MM.1S (cell line): ENCODE measurements around the gene SCD.

Experiments
- DNase-seq: peaks from one replicate; pipeline ENCODE4 v3.0.0-alpha.2; 2015
- H2AFZ ChIP-seq: fragments of 300-600 bp; sonication (generic); 2 replicates; pipeline ENCODE4 v1.6.0; 2016; ENCODE audit warnings: antibody characterized with exemption, low read length
- H3F3A ChIP-seq: fragments of 300-600 bp; sonication (generic); 2 replicates; pipeline ENCODE4 v1.6.1; 2016; ENCODE audit warnings: mild to moderate bottlenecking, antibody characterized with exemption, low read length, moderate library complexity, mixed read lengths; ENCODE audit not compliant: insufficient read depth
- H3K27ac ChIP-seq: fragments of 300-600 bp; sonication (generic); 2 replicates; pipeline ENCODE4 v1.5.1; 2016; ENCODE audit warnings: mild to moderate bottlenecking, low read length
- H3K27me3 ChIP-seq: fragments of 300-600 bp; sonication (generic); replicated peaks from 2 replicates; pipeline ENCODE4 v1.6.0; 2016; ENCODE audit warnings: low read length; ENCODE audit not compliant: insufficient read depth
- H3K36me3 ChIP-seq: fragments of 300-600 bp; sonication (generic); replicated peaks from 2 replicates; pipeline ENCODE4 v1.6.1; 2016; ENCODE audit warnings: mild to moderate bottlenecking, low read length, mixed read lengths; ENCODE audit not compliant: insufficient read depth
- H3K4me1 ChIP-seq: fragments of 300-600 bp; sonication (generic); 2 replicates; pipeline ENCODE4 v1.6.1; 2016; ENCODE audit warnings: low read length, mixed read lengths
- H3K4me2 ChIP-seq: fragments of 300-600 bp; sonication (generic); 2 replicates; pipeline ENCODE4 v1.6.0; 2016; ENCODE audit warnings: low read depth, low read length
- H3K4me3 ChIP-seq: fragments of 300-600 bp; sonication (generic); 2 replicates; pipeline ENCODE4 v1.5.1; 2016; ENCODE audit warnings: low read length, mixed read lengths
- H3K79me2 ChIP-seq: fragments of 300-600 bp; sonication (generic); 2 replicates; pipeline ENCODE4 v1.6.1; 2016; ENCODE audit warnings: mixed run types, low read length, mixed read lengths
- H3K9ac ChIP-seq: fragments of 300-600 bp; sonication (generic); 2 replicates; pipeline ENCODE4 v1.6.1; 2016; ENCODE audit warnings: low read length, mixed read lengths
- H3K9me2 ChIP-seq: fragments of 300-600 bp; sonication (generic); replicated peaks from 2 replicates; pipeline ENCODE4 v1.6.1; 2016; ENCODE audit warnings: mild to moderate bottlenecking, low read length, mixed read lengths; ENCODE audit not compliant: insufficient read depth
- H3K9me3 ChIP-seq: fragments of 300-600 bp; sonication (generic); replicated peaks from 2 replicates; pipeline ENCODE4 v1.6.1; 2016; ENCODE audit warnings: mild to moderate bottlenecking, low read length, mixed read lengths; ENCODE audit not compliant: insufficient read depth
- H4K20me1 ChIP-seq: fragments of 300-600 bp; sonication (generic); 2 replicates; pipeline ENCODE4 v1.6.1; 2016; ENCODE audit warnings: mild to moderate bottlenecking, low read length, moderate library complexity, mixed read lengths; ENCODE audit not compliant: insufficient read depth
- CTCF ChIP-seq: fragments of 300-600 bp; sonication (generic); IDR thresholded peaks from 2 replicates; pipeline ENCODE4 v1.5.1; 2016; ENCODE audit warnings: antibody characterized with exemption, low read length, mixed read lengths
- EZH2 ChIP-seq: fragments of 300-600 bp; sonication (generic); optimal IDR thresholded peaks from 2 replicates; pipeline ENCODE3; 2017; ENCODE audit warnings: low read depth, mild to moderate bottlenecking, antibody characterized with exemption, low read length, mixed read lengths
- EZH2phosphoT487 ChIP-seq: fragments of 300-600 bp; sonication (generic); IDR thresholded peaks from 2 replicates; pipeline ENCODE4 v1.6.1; 2018; ENCODE audit warnings: antibody characterized with exemption, low read length

Gene SCD

GRCh38 chr10:100370714-100371481 is 23.9 kb downstream of the SCD start:
- TF ChIP-seq EZH2 (no peak), CTCF (no peak), EZH2phosphoT487 (no peak)
- Histone ChIP-seq H4K20me1 (no peaks in the 10 kb centered on the region), H3K4me2 (peak overlapping the region; percentile 81), H3K27me3 (no peaks in the 10 kb centered on the region), H3K4me1 (peaks cover 44% of the 10 kb centered on the region), H3K36me3 (no peaks in the 10 kb centered on the region), H3K9ac (peak overlapping the region; percentile 57), H3K9me2 (no peaks in the 10 kb centered on the region), H3K4me3 (peak overlapping the region; percentile 40), H2AFZ (peak overlapping the region; percentile 47), H3K79me2 (peaks cover 19% of the 10 kb centered on the region), H3K9me3 (no peaks in the 10 kb centered on the region), H3F3A (peaks cover 29% of the 10 kb centered on the region), H3K27ac (peak overlapping the region; percentile 94)
- DNase-seq: peak; percentile 62

GRCh38 chr10:100371482-100372027 is 24.5 kb downstream of the SCD start:
- peak overlapping the region; percentile 57 for H3K9ac ChIP-seq
- H3K4me2 ChIP-seq: peak overlapping the region; percentile 81

GRCh38 chr10:100372415-100373297 is 25.6 kb downstream of the SCD start:
- Histone ChIP-seq H3K9me3 (no peaks in the 10 kb centered on the region), H2AFZ (peak overlapping the region; percentile 22), H3K27ac (peak overlapping the region; percentile 93; the same call in 1 of the 2 replicates), H3K4me3 (peak overlapping the region; percentile 79), H3K79me2 (peaks cover 19% of the 10 kb centered on the region), H4K20me1 (no peaks in the 10 kb centered on the region), H3F3A (peaks cover 24% of the 10 kb centered on the region), H3K27me3 (no peaks in the 10 kb centered on the region), H3K4me1 (peaks cover 36% of the 10 kb centered on the region), H3K9me2 (no peaks in the 10 kb centered on the region), H3K4me2 (peak overlapping the region; percentile 90), H3K9ac (peak overlapping the region; percentile 96), H3K36me3 (no peaks in the 10 kb centered on the region)
- no peak for DNase-seq
- TF ChIP-seq EZH2phosphoT487 (no peak), CTCF (no peak), EZH2 (no peak)

More at GRCh38 chr10:100371482-100372027, 24.5 kb downstream of the SCD start:
- no peaks in the 10 kb centered on the region for H3K27me3 ChIP-seq
- no peaks in the 10 kb centered on the region for H3K9me2 ChIP-seq
- H3K79me2 ChIP-seq: peaks cover 19% of the 10 kb centered on the region
- peak overlapping the region; percentile 47 for H2AFZ ChIP-seq
- no peaks in the 10 kb centered on the region for H3K9me3 ChIP-seq
- DNase-seq: peak; percentile 10
- TF ChIP-seq EZH2phosphoT487: no peak
- no peak for TF ChIP-seq CTCF
- no peak for TF ChIP-seq EZH2
- peak overlapping the region; percentile 94 for H3K27ac ChIP-seq
- peaks cover 24% of the 10 kb centered on the region for H3F3A ChIP-seq
- peak overlapping the region; percentile 40 for H3K4me3 ChIP-seq
- H3K4me1 ChIP-seq: peaks cover 44% of the 10 kb centered on the region
- no peaks in the 10 kb centered on the region for H4K20me1 ChIP-seq
- H3K36me3 ChIP-seq: no peaks in the 10 kb centered on the region
